Activated CD4-positive, alpha-beta memory T cell treated with anti-CD3 and anti-CD28 coated beads, Interleukin-2, amount 10 ng/mL, durations not matched to agents 7 days and 5 days (primary cell): ENCODE measurements around the gene WWP2. TPM values are rescaled to one million over a fixed set of nuclear protein-coding genes. Genes with fewer than 3 reads are reported as not detected.
A peak's percentile ranks its signal among the peaks of the same experiment; 100 is the strongest.

Experiments used
- CTCF ChIA-PET: fragments of 350-600 bp; sonication (Branson Sonifier 250); formaldehyde crosslinking; loops from one replicate; lab custom pipeline; 2021; ENCODE audit warnings: antibody characterized with exemption, inconsistent platforms; lab: Charles Lee
- POLR2A ChIA-PET: fragments of 350-600 bp; sonication (Branson Sonifier 250); formaldehyde crosslinking; loops from one replicate; lab custom pipeline; 2021; ENCODE audit warnings: antibody characterized with exemption; lab: Charles Lee
- DNase-seq: peaks from one replicate; pipeline ENCODE4 v3.0.0-alpha.2; 2020
- H3K27ac Mint-ChIP-seq: one replicate; pipeline ENCODE4 v1.8.0; 2021; ENCODE audit warnings: mild to moderate bottlenecking, mixed read lengths
- H3K27me3 Mint-ChIP-seq: one replicate; pipeline ENCODE4 v1.8.0; 2021; ENCODE audit warnings: mixed read lengths
- H3K36me3 Mint-ChIP-seq: one replicate; pipeline ENCODE4 v1.8.0; 2021; ENCODE audit warnings: low read depth, mixed read lengths
- H3K4me1 Mint-ChIP-seq: one replicate; pipeline ENCODE4 v1.8.0; 2021; ENCODE audit warnings: mixed read lengths
- H3K4me3 Mint-ChIP-seq: one replicate; pipeline ENCODE4 v1.8.0; 2021; ENCODE audit warnings: mild to moderate bottlenecking, mixed read lengths
- H3K9me3 Mint-ChIP-seq: one replicate; pipeline ENCODE4 v1.8.0; 2021; ENCODE audit warnings: mixed read lengths
- total RNA-seq, 2 experiments: library from RNA; stranded (reverse); gene quantifications; one replicate each; pipeline ENCODE4 v1.2.3, GENCODE V29; 2021

WWP2 gene
- total RNA-seq, 2 experiments from 2014 or later = 59.4 to 61.6 TPM

GRCh38 chr16:69924777-69925191 is 162.7 kb downstream of the WWP2 start:
- no peak overlapping the region for H3K27ac Mint-ChIP-seq
- H3K9me3 Mint-ChIP-seq = no peaks in the 10 kb centered on the region
- peaks cover 5% of the 10 kb centered on the region for H3K36me3 Mint-ChIP-seq
- POLR2A ChIA-PET = no interaction called here
- CTCF ChIA-PET = no interaction called here
- H3K4me3 Mint-ChIP-seq = no peak overlapping the region
- no peaks in the 10 kb centered on the region for H3K4me1 Mint-ChIP-seq
- H3K27me3 Mint-ChIP-seq = no peaks in the 10 kb centered on the region
- no peak for DNase-seq

- no peak overlapping the region for H3K4me3 Mint-ChIP-seq
- CTCF ChIA-PET = no interaction called here
- POLR2A ChIA-PET = no interaction called here
- H3K36me3 Mint-ChIP-seq = peaks cover 9% of the 10 kb centered on the region
- H3K27me3 Mint-ChIP-seq = no peaks in the 10 kb centered on the region
- no peak overlapping the region for H3K27ac Mint-ChIP-seq
- no peaks in the 10 kb centered on the region for H3K4me1 Mint-ChIP-seq
- no peaks in the 10 kb centered on the region for H3K9me3 Mint-ChIP-seq
- DNase-seq = no peak
Measured at GRCh38 chr16:69925311-69925710, 163.2 kb downstream of the WWP2 start.

- ChIA-PET POLR2A (no interaction called here), CTCF (interaction anchor here (0.8 to 1.0 kb wide), 2 partner anchors 82 to 129 kb away, joined by 3 read pairs; no protein-coding TSS in a partner anchor)
- no peak overlapping the region for H3K27ac Mint-ChIP-seq
- H3K27me3 Mint-ChIP-seq = no peaks in the 10 kb centered on the region
- DNase-seq = no peak
- H3K9me3 Mint-ChIP-seq = no peaks in the 10 kb centered on the region
- no peak overlapping the region for H3K4me3 Mint-ChIP-seq
- no peaks in the 10 kb centered on the region for H3K4me1 Mint-ChIP-seq
- peaks cover 8% of the 10 kb centered on the region for H3K36me3 Mint-ChIP-seq
Measured at GRCh38 chr16:69926241-69926640, 164.1 kb downstream of the WWP2 start.

- H3K9me3 Mint-ChIP-seq = no peaks in the 10 kb centered on the region
- no peak overlapping the region for H3K27ac Mint-ChIP-seq
- DNase-seq = no peak
- no peaks in the 10 kb centered on the region for H3K4me1 Mint-ChIP-seq
- H3K4me3 Mint-ChIP-seq = no peak overlapping the region
- H3K27me3 Mint-ChIP-seq = no peaks in the 10 kb centered on the region
- ChIA-PET POLR2A (no interaction called here), CTCF (interaction anchor here (1.0 kb wide), 1 partner anchor 130 kb away, joined by 3 read pairs; no protein-coding TSS in a partner anchor)
- H3K36me3 Mint-ChIP-seq = peaks cover 7% of the 10 kb centered on the region
Measured at GRCh38 chr16:69927056-69927757, 165.1 kb downstream of the WWP2 start.

- DNase-seq = no peak
- H3K36me3 Mint-ChIP-seq = peaks cover 14% of the 10 kb centered on the region
- CTCF ChIA-PET = interaction anchor here (2.1 to 3.3 kb wide), 2 partner anchors 16 to 133 kb away, joined by 11 to 30 read pairs; no protein-coding TSS in a partner anchor
- no peaks in the 10 kb centered on the region for H3K4me1 Mint-ChIP-seq
- no peak overlapping the region for H3K4me3 Mint-ChIP-seq
- H3K9me3 Mint-ChIP-seq = no peaks in the 10 kb centered on the region
- no peak overlapping the region for H3K27ac Mint-ChIP-seq
- POLR2A ChIA-PET = no interaction called here
- H3K27me3 Mint-ChIP-seq = no peaks in the 10 kb centered on the region
Measured at GRCh38 chr16:69928856-69929400, 166.8 kb downstream of the WWP2 start.

- POLR2A ChIA-PET = no interaction called here
- CTCF ChIA-PET = interaction anchor here (1.5 to 3.3 kb wide), 5 partner anchors 10 to 203 kb away, joined by 4 to 30 read pairs (median 11); partner anchors contain the start of gene NQO1
- Mint-ChIP-seq H3K9me3 (no peaks in the 10 kb centered on the region), H3K36me3 (peaks cover 17% of the 10 kb centered on the region), H3K27ac (no peak overlapping the region), H3K4me3 (no peak overlapping the region), H3K4me1 (no peaks in the 10 kb centered on the region), H3K27me3 (no peaks in the 10 kb centered on the region)
- DNase-seq = no peak
Measured at GRCh38 chr16:69929480-69929879, 167.3 kb downstream of the WWP2 start.

- CTCF ChIA-PET = interaction anchor here (0.6 to 3.3 kb wide), 24 partner anchors 9 to 534 kb away, joined by 3 to 30 read pairs (median 4); partner anchors contain the start of genes NOB1 and NQO1
- no peaks in the 10 kb centered on the region for H3K4me1 Mint-ChIP-seq
- H3K9me3 Mint-ChIP-seq = no peaks in the 10 kb centered on the region
- POLR2A ChIA-PET = no interaction called here
- no peak overlapping the region for H3K4me3 Mint-ChIP-seq
- peak; percentile 41 for DNase-seq
- H3K27me3 Mint-ChIP-seq = no peaks in the 10 kb centered on the region
- H3K27ac Mint-ChIP-seq = no peak overlapping the region
- peaks cover 17% of the 10 kb centered on the region for H3K36me3 Mint-ChIP-seq
Measured at GRCh38 chr16:69930117-69930776, 168.1 kb downstream of the WWP2 start.

- CTCF ChIA-PET = interaction anchor here (3.3 kb wide), 1 partner anchor 136 kb away, joined by 30 read pairs; no protein-coding TSS in a partner anchor
- H3K27me3 Mint-ChIP-seq = no peaks in the 10 kb centered on the region
- H3K4me3 Mint-ChIP-seq = no peak overlapping the region
Measured at GRCh38 chr16:69931631-69932030, 169.5 kb downstream of the WWP2 start.

GRCh38 chr16:69932228-69932627 is 170.1 kb downstream of the WWP2 start:
- no peaks in the 10 kb centered on the region for H3K9me3 Mint-ChIP-seq
- DNase-seq = no peak
- H3K27ac Mint-ChIP-seq = no peak overlapping the region
- H3K4me3 Mint-ChIP-seq = no peak overlapping the region
- no peaks in the 10 kb centered on the region for H3K4me1 Mint-ChIP-seq
- H3K36me3 Mint-ChIP-seq = peaks cover 28% of the 10 kb centered on the region
- no peaks in the 10 kb centered on the region for H3K27me3 Mint-ChIP-seq
- ChIA-PET CTCF (no interaction called here), POLR2A (no interaction called here)

More at GRCh38 chr16:69931631-69932030, 169.5 kb downstream of the WWP2 start:
- Mint-ChIP-seq H3K36me3 (peaks cover 24% of the 10 kb centered on the region), H3K4me1 (no peaks in the 10 kb centered on the region), H3K9me3 (no peaks in the 10 kb centered on the region), H3K27ac (no peak overlapping the region)
- POLR2A ChIA-PET = no interaction called here
- no peak for DNase-seq

GRCh38 chr16:69932691-69933392 is 170.7 kb downstream of the WWP2 start:
- H3K27me3 Mint-ChIP-seq = no peaks in the 10 kb centered on the region
- no peaks in the 10 kb centered on the region for H3K9me3 Mint-ChIP-seq
- CTCF ChIA-PET = no interaction called here
- H3K27ac Mint-ChIP-seq = no peak overlapping the region
- POLR2A ChIA-PET = no interaction called here
- H3K4me1 Mint-ChIP-seq = no peaks in the 10 kb centered on the region
- H3K36me3 Mint-ChIP-seq = peaks cover 31% of the 10 kb centered on the region
- H3K4me3 Mint-ChIP-seq = no peak overlapping the region
- DNase-seq = no peak

GRCh38 chr16:69934044-69934443 is 171.9 kb downstream of the WWP2 start:
- ChIA-PET CTCF (no interaction called here), POLR2A (no interaction called here)
- Mint-ChIP-seq H3K4me1 (no peaks in the 10 kb centered on the region), H3K27me3 (no peaks in the 10 kb centered on the region), H3K36me3 (peaks cover 31% of the 10 kb centered on the region), H3K27ac (no peak overlapping the region), H3K4me3 (no peak overlapping the region), H3K9me3 (no peaks in the 10 kb centered on the region)
- DNase-seq = no peak

- H3K9me3 Mint-ChIP-seq = no peaks in the 10 kb centered on the region
- ChIA-PET POLR2A (no interaction called here), CTCF (no interaction called here)
- no peak overlapping the region for H3K4me3 Mint-ChIP-seq
- peaks cover 31% of the 10 kb centered on the region for H3K36me3 Mint-ChIP-seq
- H3K27ac Mint-ChIP-seq = no peak overlapping the region
- no peaks in the 10 kb centered on the region for H3K4me1 Mint-ChIP-seq
- DNase-seq = no peak
- H3K27me3 Mint-ChIP-seq = no peaks in the 10 kb centered on the region
Measured at GRCh38 chr16:69934751-69935150, 172.6 kb downstream of the WWP2 start.

GRCh38 chr16:69935278-69935711 is 173.2 kb downstream of the WWP2 start:
- Mint-ChIP-seq H3K4me1 (no peaks in the 10 kb centered on the region), H3K27ac (no peak overlapping the region), H3K9me3 (no peaks in the 10 kb centered on the region), H3K36me3 (peaks cover 27% of the 10 kb centered on the region), H3K27me3 (no peaks in the 10 kb centered on the region), H3K4me3 (no peak overlapping the region)
- ChIA-PET POLR2A (no interaction called here), CTCF (no interaction called here)
- DNase-seq = no peak
